H1 (cell line): ENCODE results near the gene NNMT. TPM values are rescaled to one million over a fixed set of nuclear protein-coding genes. Genes with fewer than 3 reads are reported as not detected.
A peak's percentile ranks its signal among the peaks of the same experiment; 100 is the strongest.

Source experiments
- CTCF ChIA-PET: fragments of 300-600 bp; sonication (Branson Sonifier 250); formaldehyde crosslinking; loops from one replicate; lab custom pipeline; 2021; ENCODE audit not compliant: partially characterized antibody; lab: Charles Lee
- POLR2A ChIA-PET: fragments of 300-600 bp; sonication (Branson Sonifier 250); formaldehyde crosslinking; loops from one replicate; lab custom pipeline; 2021; ENCODE audit warnings: inconsistent platforms; ENCODE audit not compliant: partially characterized antibody; lab: Charles Lee
- DNase-seq, 2 experiments: peaks; one replicate each; pipeline versions ENCODE4 v3.0.0 to v3.0.0-alpha.2; 2010 to 2022; ENCODE audit warnings: low spot score in 2 of 2, low read depth in 1 of 2, mixed read lengths in 1 of 2
- FAIRE-seq: peaks from 2 replicates; lab custom pipeline; 2011; peaks lifted over from hg19 to GRCh38; lab: Jason Lieb, UNC
- H2AFZ ChIP-seq: 2 replicates; pipeline ENCODE4 v1.8.1; 2012; ENCODE audit warnings: low read length, inconsistent platforms
- H2AK5ac ChIP-seq: 2 replicates; pipeline ENCODE4 v1.6.1; 2013; ENCODE audit warnings: low read depth, low read length
- H2BK120ac ChIP-seq: replicated peaks from 2 replicates; pipeline ENCODE3; 2013; ENCODE audit warnings: low read depth, low read length, inconsistent platforms
- H2BK12ac ChIP-seq: 2 replicates; pipeline ENCODE4 v1.6.1; 2013; ENCODE audit warnings: low read depth, low read length
- H2BK15ac ChIP-seq: 2 replicates; pipeline ENCODE4 v1.6.1; 2013; ENCODE audit warnings: low read length
- H2BK20ac ChIP-seq: 2 replicates; pipeline ENCODE4 v1.6.1; 2013; ENCODE audit warnings: low read length
- H2BK5ac ChIP-seq: 2 replicates; pipeline ENCODE4 v1.6.1; 2013; ENCODE audit warnings: low read depth, low read length
- H3K14ac ChIP-seq: 2 replicates; pipeline ENCODE4 v1.6.1; 2013; ENCODE audit warnings: inconsistent platforms; ENCODE audit not compliant: insufficient read length
- H3K18ac ChIP-seq: 2 replicates; pipeline ENCODE4 v1.6.1; 2013; ENCODE audit warnings: low read length; ENCODE audit errors: extremely low read depth
- H3K23ac ChIP-seq: 2 replicates; pipeline ENCODE4 v1.6.1; 2013; ENCODE audit warnings: inconsistent platforms; ENCODE audit not compliant: insufficient read length
- H3K23me2 ChIP-seq: 2 replicates; pipeline ENCODE4 v1.6.1; 2013; ENCODE audit warnings: low read depth, low read length
- H3K27ac ChIP-seq: 2 replicates; pipeline ENCODE4 v1.6.1; 2011; ENCODE audit warnings: low read depth, low read length, inconsistent platforms
- H3K27me3 ChIP-seq, 4 experiments: replicated peaks in 1 of 4; 1 replicate in 1 of 4; 2 replicates in 3 of 4; pipeline versions ENCODE4 v1.6.1 to v1.8.1; 2011 to 2013; ENCODE audit warnings: low read length in 3 of 4, mild to moderate bottlenecking in 3 of 4, inconsistent platforms in 2 of 4, mixed read lengths in 2 of 4, moderate library complexity in 1 of 4; ENCODE audit not compliant: control insufficient read depth in 3 of 4, insufficient read depth in 3 of 4; ENCODE audit errors: extremely low read depth in 1 of 4
- H3K36me3 ChIP-seq, 4 experiments: 2 replicates each; pipeline versions ENCODE4 v1.6.1 to v1.8.1; 2011 to 2013; ENCODE audit warnings: mild to moderate bottlenecking in 4 of 4, low read length in 3 of 4, moderate library complexity in 2 of 4, control low read depth in 1 of 4, inconsistent platforms in 1 of 4; ENCODE audit not compliant: insufficient read depth in 4 of 4, control insufficient read depth in 2 of 4
- H3K4ac ChIP-seq: replicated peaks from 2 replicates; pipeline ENCODE3; 2013; ENCODE audit warnings: low read length, low read depth, mixed read lengths, inconsistent platforms; ENCODE audit not compliant: insufficient read length
- H3K4me1 ChIP-seq, 4 experiments: replicated peaks in 1 of 4; 1 replicate in 1 of 4; 2 replicates in 3 of 4; pipeline versions ENCODE4 v1.6.1 to v1.8.1; 2011 to 2013; ENCODE audit warnings: low read length in 3 of 4, inconsistent platforms in 2 of 4, mixed read lengths in 1 of 4; ENCODE audit not compliant: insufficient read depth in 4 of 4, control insufficient read depth in 3 of 4
- H3K4me2 ChIP-seq, 2 experiments: 2 replicates each; pipeline versions ENCODE4 v1.6.1 to v1.8.1; 2011 to 2013; ENCODE audit warnings: low read depth in 2 of 2, low read length in 2 of 2, control low read depth in 1 of 2, inconsistent platforms in 1 of 2, mild to moderate bottlenecking in 1 of 2; ENCODE audit not compliant: insufficient read depth in 1 of 2
- H3K4me3 ChIP-seq, 4 experiments: fragments of 200-600, 300-600 bp in 1 of 4; sonication (generic), shearing (Covaris generic), sonication (Bioruptor Twin) in 1 of 4; 2 replicates each; pipeline versions ENCODE4 v1.5.1 to v1.8.1; 2011 to 2016; ENCODE audit warnings: low read length in 4 of 4, low read depth in 3 of 4, control low read depth in 2 of 4, inconsistent platforms in 2 of 4, mild to moderate bottlenecking in 2 of 4, mixed read lengths in 1 of 4, moderate library complexity in 1 of 4; ENCODE audit not compliant: insufficient read depth in 2 of 4; ENCODE audit errors: extremely low read depth in 1 of 4
- H3K56ac ChIP-seq: replicated peaks from 2 replicates; pipeline ENCODE3; 2013; ENCODE audit warnings: low read depth, mild to moderate bottlenecking, mixed read lengths, low read length, inconsistent platforms; ENCODE audit not compliant: insufficient read length
- H3K79me1 ChIP-seq: 2 replicates; pipeline ENCODE4 v1.6.1; 2013; ENCODE audit warnings: low read depth, low read length, control low read depth
- H3K79me2 ChIP-seq, 2 experiments: 2 replicates each; pipeline versions ENCODE4 v1.6.1 to v1.8.1; 2012 to 2013; ENCODE audit warnings: low read length in 2 of 2, mild to moderate bottlenecking in 2 of 2, inconsistent platforms in 1 of 2; ENCODE audit not compliant: insufficient read depth in 2 of 2, control insufficient read depth in 1 of 2
- H3K9ac ChIP-seq, 4 experiments: replicated peaks in 1 of 4; 1 replicate in 1 of 4; 2 replicates in 3 of 4; pipeline versions ENCODE4 v1.6.1 to v1.8.1; 2011 to 2013; ENCODE audit warnings: low read depth in 3 of 4, low read length in 3 of 4, control low read depth in 2 of 4, mild to moderate bottlenecking in 2 of 4, moderate library complexity in 2 of 4, inconsistent platforms in 1 of 4; ENCODE audit errors: extremely low read depth in 1 of 4
- H3K9me3 ChIP-seq, 2 experiments: 2 replicates each; pipeline versions ENCODE4 v1.6.1 to v1.8.1; 2012 to 2013; ENCODE audit warnings: mild to moderate bottlenecking in 2 of 2, moderate library complexity in 2 of 2, control low read depth in 1 of 2, inconsistent platforms in 1 of 2, low read depth in 1 of 2, low read length in 1 of 2, mixed read lengths in 1 of 2; ENCODE audit not compliant: insufficient read depth in 2 of 2
- H4K20me1 ChIP-seq, 2 experiments: replicated peaks in 1 of 2; 2 replicates each; pipeline versions ENCODE3 to v1.8.1; 2011 to 2013; ENCODE audit warnings: inconsistent platforms in 2 of 2, low read length in 2 of 2, mild to moderate bottlenecking in 1 of 2; ENCODE audit not compliant: insufficient read depth in 2 of 2, control insufficient read depth in 1 of 2
- H4K5ac ChIP-seq: 2 replicates; pipeline ENCODE4 v1.6.1; 2013; ENCODE audit warnings: low read length, low read depth, mixed read lengths, inconsistent platforms; ENCODE audit not compliant: insufficient read length
- H4K8ac ChIP-seq: 2 replicates; pipeline ENCODE4 v1.8.0; 2013; ENCODE audit warnings: mild to moderate bottlenecking, moderate library complexity, low read length, inconsistent platforms; ENCODE audit not compliant: insufficient read depth; ENCODE audit errors: extremely low read depth
- H4K91ac ChIP-seq: replicated peaks from 2 replicates; pipeline ENCODE3; 2013; ENCODE audit warnings: low read length, mixed read lengths, inconsistent platforms; ENCODE audit not compliant: insufficient read length
- BACH1 ChIP-seq: IDR thresholded peaks from 2 replicates; pipeline ENCODE4 v1.6.1; 2012; ENCODE audit warnings: low read length, improper control_type of control experiment
- CBX8 ChIP-seq: fragments of 300-800, 300-1000 bp; sonication (generic); IDR thresholded peaks from 2 replicates; pipeline ENCODE4 v1.7.1; 2016; ENCODE audit warnings: low read depth, low read length, borderline replicate concordance
- JUND ChIP-seq: IDR thresholded peaks from 2 replicates; pipeline ENCODE4 v1.6.1; 2011; ENCODE audit warnings: mild to moderate bottlenecking, improper control_type of control experiment, low read length
- KDM4A ChIP-seq: IDR thresholded peaks from one replicate; pipeline ENCODE4 v1.7.1; 2012; ENCODE audit warnings: low read depth, mild to moderate bottlenecking, moderate library complexity, low read length, inconsistent platforms; ENCODE audit not compliant: severe bottlenecking
- MAFK ChIP-seq: IDR thresholded peaks from 2 replicates; pipeline ENCODE4 v1.6.1; 2012; ENCODE audit warnings: low read depth, mild to moderate bottlenecking, improper control_type of control experiment, low read length
- NRF1 ChIP-seq: IDR thresholded peaks from 2 replicates; pipeline ENCODE4 v1.6.1; 2011; ENCODE audit warnings: mild to moderate bottlenecking, low read depth, low read length, improper control_type of control experiment
- TAF1 ChIP-seq: IDR thresholded peaks from 2 replicates; pipeline ENCODE4 v1.6.1; 2011; ENCODE audit warnings: mild to moderate bottlenecking, low read depth, low read length
- TEAD4 ChIP-seq: IDR thresholded peaks from 2 replicates; pipeline ENCODE4 v1.6.1; 2012; ENCODE audit warnings: low read depth, low read length, inconsistent platforms, mixed read lengths
- WGBS, 2 experiments: shearing (Covaris generic) in 1 of 2; methylation state at CpG; one replicate each; pipeline versions ENCODE4 v1.1.6 to v1.1.7; 2013 to 2015; ENCODE audit warnings: low lambda C conversion rate in 2 of 2, mixed read lengths in 2 of 2, inconsistent platforms in 1 of 2, low coverage in 1 of 2, missing lambda C conversion rate in 1 of 2; ENCODE audit not compliant: insufficient replicate concordance in 2 of 2, insufficient coverage in 1 of 2, insufficient read length in 1 of 2; ENCODE audit errors: extremely low coverage in 1 of 2, missing lambda C conversion rate in 1 of 2; 5-methylcytosine and 5-hydroxymethylcytosine counted together
- polyA plus RNA-seq, 7 experiments: library from polyadenylated mRNA; depleted of rRNA in 3 of 7; stranded (reverse) in 5 of 7; unstranded in 2 of 7; fragments of >200 nt in 5 of 7; fragments of 200-250 nt in 2 of 7; gene quantifications; 1 replicate in 5 of 7; 2 replicates in 1 of 7; 4 replicates in 1 of 7; pipeline versions ENCODE4 v1.2.1 to v1.2.3, GENCODE V29; 2011 to 2013; ENCODE audit warnings: missing spikeins in 2 of 7, mixed read lengths in 2 of 7
- total RNA-seq: library from RNA; stranded (reverse); fragmentation: NEBNext Ultra II Directional; extraction: Animal tissue kit (Norgen Biotek cat#: 25700); gene quantifications from 2 replicates; pipeline ENCODE4 v1.2.1, GENCODE V29; 2021

Gene NNMT
- total and polyA plus RNA-seq, 2 of the 8 experiments (the other 6 are each of a cell fraction or from before 2014, with no cell fraction given): not detected

DNA sequence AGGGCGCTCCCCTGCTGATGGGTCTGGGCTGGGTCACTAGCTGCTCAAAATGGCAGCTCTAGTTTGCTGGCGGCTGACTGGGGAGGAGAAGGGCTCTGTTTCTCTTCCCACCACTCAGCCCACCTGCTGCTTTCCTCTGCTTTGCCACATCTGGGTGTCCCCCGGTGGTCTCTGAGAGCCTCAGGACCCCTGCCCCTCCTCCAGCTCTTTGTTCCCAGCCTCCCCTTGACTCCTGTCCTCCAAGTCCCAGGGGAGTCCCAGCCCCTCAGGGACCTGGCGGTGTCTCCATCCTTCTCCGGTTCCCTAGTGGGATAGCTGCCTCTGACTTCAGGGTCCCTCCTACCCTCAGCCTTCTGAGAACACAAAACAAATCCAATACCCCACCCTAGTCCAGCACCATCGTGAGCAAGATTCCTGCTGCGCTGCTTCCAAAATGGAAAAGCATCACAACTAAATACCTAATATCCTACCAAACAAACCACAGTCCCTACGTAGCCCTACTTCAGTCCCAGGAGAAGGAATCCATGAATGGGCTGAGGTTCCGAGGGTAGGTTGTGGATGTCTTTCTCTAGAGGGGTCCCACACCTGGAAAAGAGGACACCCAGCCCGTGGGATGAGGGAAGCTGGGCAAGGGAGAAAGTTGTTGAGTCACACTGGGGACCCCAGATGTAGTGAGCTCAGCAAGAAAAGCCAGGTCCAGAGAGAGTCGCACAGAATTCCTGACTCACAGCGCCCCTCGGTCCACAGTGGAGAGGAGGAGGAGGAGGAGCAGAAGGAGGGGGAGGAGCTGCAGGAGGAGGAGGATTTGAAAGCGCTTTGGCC, 45.0 kb upstream of the NNMT start:
- peaks cover 0 to 5% (median 0%) of the 10 kb centered on the region in 4 experiments; a peak in 2 of 7 replicates for H3K4me1 ChIP-seq
- H2BK15ac ChIP-seq: 0 out of 2 replicates have a peak overlapping the region, but pooled peaks have one; percentile 16

More for the DNA sequence above, 45.0 kb upstream of the NNMT start:
- H4K8ac ChIP-seq: no peak overlapping the region
- no peak for TF ChIP-seq JUND
- no peak for TF ChIP-seq TAF1
- peak; percentile 83 for TF ChIP-seq BACH1
- no peak for TF ChIP-seq TEAD4
- TF ChIP-seq MAFK: peak; percentile 4; the same call in 1 of the 2 replicates
- no peak for TF ChIP-seq CBX8
- TF ChIP-seq KDM4A: no peak
- no peak for TF ChIP-seq NRF1
- TF ChIP-seq, all 59 proteins: peak for 2
- WGBS, 2 experiments: 82% methylated on average over 12 of the region's 14 CpGs; no CpG with 5 or more reads in 1 of the 2 experiments
- no peak overlapping the region for H3K4me3 ChIP-seq
- H3K79me1 ChIP-seq: no peaks in the 10 kb centered on the region
- no peak overlapping the region for H3K4ac ChIP-seq
- H4K20me1 ChIP-seq: no peaks in the 10 kb centered on the region
- H2AK5ac ChIP-seq: no peak overlapping the region
- H3K4me2 ChIP-seq: no peak overlapping the region
- no peak overlapping the region for H2BK120ac ChIP-seq
- ChIA-PET POLR2A (interaction anchor here (0.8 kb wide), 1 partner anchor 149 kb away, joined by 3 read pairs; the partner anchor contains the start of genes C11orf71 and RBM7), CTCF (interaction anchor here (0.6 to 20.1 kb wide), 39 partner anchors 8 to 292 kb away, joined by 3 to 256 read pairs (median 4); no protein-coding TSS in a partner anchor)
- no peaks in the 10 kb centered on the region for H3K36me3 ChIP-seq
- DNase-seq: no peak
- peak overlapping the region; percentile 70 for H2AFZ ChIP-seq
- no peak overlapping the region for H3K23ac ChIP-seq
- no peak overlapping the region for H4K5ac ChIP-seq
- H3K27ac ChIP-seq: no peak overlapping the region
- no peaks in the 10 kb centered on the region; the same call in 1 of the 2 replicates for H3K23me2 ChIP-seq
- H3K79me2 ChIP-seq: no peaks in the 10 kb centered on the region
- no peak overlapping the region for H3K56ac ChIP-seq
- no peak overlapping the region for H2BK5ac ChIP-seq
- no peak overlapping the region for H3K14ac ChIP-seq
- H2BK12ac ChIP-seq: no peak overlapping the region
- FAIRE-seq: no peak
- no peaks in the 10 kb centered on the region for H3K9me3 ChIP-seq
- no peak overlapping the region for H3K18ac ChIP-seq
- no peaks in the 10 kb centered on the region for H3K27me3 ChIP-seq
- no peak overlapping the region for H4K91ac ChIP-seq
- H3K9ac ChIP-seq: no peak overlapping the region
- H2BK20ac ChIP-seq: 0 out of 2 replicates have a peak overlapping the region, but pooled peaks have one; percentile 18
